ENCODE data around the gene BOD1.
A peak's percentile ranks its signal among the peaks of the same experiment; 100 is the strongest.

BOD1 gene

DNA sequence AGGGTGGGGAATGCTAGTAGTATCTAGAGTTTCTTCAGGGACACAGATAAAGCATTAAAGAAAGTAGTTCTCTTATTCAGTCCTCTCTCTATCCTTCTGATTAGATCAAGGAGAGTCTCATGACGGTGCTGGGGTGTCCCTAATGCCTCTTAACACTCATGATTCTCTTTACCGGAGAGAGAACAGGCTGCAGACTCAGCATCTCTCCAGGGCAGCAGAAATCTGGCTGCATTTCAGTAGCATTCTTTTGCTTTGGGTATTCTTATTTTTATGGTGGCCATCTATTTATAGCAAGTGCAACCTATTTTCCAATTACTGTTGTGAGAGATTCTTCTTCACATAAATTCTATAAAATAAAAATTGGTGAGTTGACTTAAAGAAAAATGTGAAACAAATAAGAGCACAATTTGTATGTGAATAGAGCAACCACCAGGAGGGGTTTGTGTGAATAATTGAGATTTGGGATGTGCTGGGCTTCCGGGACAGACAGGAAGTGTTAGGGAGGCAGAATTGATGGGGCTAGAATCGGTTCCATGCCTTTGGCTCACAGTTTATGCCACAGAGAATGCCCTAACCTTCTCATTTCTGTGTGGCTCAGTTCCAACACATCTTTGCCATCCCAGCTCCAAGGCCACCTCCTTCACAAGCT lies 23.8 kb upstream of the BOD1 start:
- DNase-seq (ENCODE audit: low read depth in 2 of 2): no peak

DNA sequence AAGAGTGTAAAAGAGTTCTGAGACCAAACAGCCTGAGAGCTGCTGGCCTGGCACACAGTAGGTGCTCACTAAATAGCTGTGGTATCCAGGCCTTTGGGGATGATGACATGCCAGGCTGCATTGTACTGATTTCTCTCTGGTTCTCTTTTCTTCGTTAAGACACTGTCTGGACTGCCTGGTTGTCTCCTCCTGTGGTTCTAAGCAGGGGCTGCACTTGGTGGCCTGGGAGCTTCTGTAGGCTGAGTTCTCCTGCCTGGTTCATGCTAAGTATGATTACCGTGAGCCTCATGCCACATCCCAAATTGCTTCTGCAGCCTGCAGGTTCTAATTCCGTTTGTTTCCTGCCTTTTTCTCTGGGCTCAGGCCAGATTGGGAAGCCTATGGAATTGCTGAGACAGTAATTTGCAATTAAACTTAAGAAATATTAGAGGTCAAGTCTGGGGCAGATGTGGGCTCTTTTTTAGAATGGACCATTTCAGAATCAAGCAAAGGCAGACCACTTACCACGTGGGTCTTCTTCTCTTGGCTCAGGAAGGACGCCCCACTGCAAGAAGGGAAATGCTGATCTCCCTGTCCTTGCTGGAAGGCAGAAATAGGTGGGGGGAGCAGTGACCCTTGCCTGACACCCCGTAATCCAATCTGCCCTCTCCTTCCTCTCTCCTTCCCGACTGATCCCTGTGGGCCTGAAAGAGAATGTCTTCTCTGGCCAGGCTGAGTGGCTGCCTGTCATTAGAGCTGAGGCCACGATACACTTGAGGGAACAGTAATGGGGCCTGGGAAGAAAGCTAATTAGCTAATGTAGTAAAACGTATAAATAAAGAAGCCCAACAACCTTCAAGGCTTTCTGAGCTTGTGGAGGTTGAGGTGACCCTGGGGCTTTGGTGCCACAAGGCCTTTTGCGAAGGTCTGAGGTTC lies 21.9 kb upstream of the BOD1 start:
- DNase-seq (ENCODE audit: low read depth in 2 of 2): no peak

DNA sequence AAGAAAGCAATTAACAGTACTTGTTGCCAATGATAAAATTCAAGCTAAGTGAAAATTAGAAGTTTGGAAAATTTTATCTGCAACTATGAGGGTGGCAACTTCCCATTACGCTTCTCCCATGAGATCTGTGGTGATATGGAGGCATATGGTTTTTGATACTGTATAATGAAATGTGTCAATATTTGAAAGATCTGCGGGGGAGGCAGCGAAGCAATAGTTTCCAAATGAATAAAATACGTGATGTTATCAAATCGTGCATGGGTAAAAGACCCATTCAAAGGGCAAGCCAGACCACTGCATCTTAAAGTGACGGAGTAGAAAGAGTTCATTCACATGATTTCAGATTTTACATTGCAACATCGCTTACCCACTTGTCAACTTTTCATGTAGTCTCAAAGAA lies 20.9 kb upstream of the BOD1 start:
- DNase-seq (ENCODE audit: low read depth in 2 of 2): no peak

DNA sequence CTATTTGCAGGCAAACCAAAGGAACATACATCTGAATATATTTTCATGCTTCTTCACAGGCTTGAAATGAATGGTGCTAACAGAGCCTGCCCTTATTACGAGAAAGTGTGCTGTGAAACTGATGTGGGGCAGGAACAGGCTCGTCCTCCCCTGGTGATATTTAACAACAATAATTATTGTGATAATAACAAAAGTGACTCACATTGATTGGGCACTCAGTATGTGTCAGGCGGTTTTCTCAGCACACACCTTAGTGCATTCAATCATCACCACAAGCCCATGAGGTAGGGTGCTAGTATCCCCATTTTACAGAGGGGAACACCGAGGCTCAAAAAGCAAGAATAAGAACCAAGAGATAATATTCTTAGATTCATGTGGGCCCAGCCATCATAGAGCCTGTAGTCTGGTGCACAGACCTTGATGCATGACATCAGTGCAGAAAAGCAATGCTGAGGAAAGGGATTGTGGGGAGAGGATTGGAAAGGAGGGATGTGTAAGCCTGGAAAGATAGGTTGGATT lies 18.1 kb upstream of the BOD1 start:
- DNase-seq (ENCODE audit: low read depth in 2 of 2): no peak

DNA sequence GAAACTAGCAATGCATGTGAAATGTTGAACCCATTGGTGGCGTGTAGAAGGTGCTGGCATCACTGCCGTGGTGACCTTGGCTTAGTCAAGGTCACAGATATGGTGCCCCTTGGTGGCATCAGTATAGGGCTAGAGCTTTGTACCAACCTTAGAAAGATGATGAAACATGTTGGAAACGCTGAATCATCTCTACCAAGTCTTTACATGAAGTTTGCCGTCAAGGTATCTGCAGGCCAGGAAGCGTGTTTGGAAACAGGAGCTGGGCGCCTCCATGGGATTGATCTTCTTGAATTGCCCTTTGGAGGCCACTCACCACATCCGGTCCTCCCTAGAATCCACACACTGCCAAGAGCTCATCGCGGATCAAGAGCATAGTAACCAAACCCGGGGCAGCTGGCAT lies 16.9 kb upstream of the BOD1 start:
- DNase-seq (ENCODE audit: low read depth in 2 of 2): no peak

DNA sequence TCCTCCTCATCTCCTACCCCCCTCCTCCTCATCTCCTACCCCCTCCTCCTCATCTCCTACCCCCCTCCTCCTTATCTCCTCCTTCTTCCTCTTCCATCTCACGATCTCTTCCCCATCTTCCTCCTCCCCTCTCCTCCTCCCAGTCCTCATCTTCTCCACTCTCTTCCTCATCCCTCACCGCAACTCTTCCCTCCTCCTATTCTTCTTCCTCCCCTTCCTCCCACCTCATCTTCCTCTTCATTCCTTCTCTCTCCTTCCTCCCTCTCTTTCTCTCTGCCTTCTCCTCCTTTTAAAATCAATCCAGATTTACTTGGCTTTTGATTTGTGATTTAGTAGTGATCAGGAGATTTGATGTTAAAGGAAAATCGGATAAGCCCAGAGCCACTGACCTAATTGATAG lies 15.0 kb upstream of the BOD1 start:
- no peak for DNase-seq (ENCODE audit: low read depth in 2 of 2)

DNA sequence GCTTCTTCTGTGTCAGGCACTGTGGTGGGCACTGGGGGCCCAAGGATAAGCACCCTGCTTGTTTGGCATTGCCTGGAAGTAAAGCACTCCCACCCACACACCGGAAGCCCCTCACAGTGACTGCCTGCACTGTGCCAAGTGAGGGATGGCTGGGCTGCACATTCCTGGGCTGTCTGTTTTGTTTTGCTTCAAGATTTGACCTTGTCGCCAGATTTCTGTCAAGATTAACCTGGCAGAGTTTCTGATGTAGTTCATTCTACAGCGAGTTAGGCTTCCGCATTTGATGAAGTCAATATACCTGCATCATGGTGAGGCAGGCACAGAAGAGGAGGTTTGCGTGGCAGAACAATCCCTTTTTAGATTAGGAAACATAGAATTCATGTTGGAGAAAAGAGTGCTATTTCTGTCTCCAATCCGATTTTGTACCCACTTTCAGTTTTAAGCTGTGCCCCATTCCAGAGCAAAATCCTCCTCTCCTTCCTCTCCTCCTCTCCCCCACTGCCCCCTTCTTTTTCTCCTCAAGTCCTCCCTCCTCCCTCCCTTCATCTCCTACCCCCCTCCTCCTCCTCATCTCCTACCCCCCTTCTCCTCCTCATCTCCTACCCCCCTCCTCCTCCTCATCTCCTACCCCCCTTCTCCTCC lies 14.4 kb upstream of the BOD1 start:
- no peak for DNase-seq (ENCODE audit: low read depth in 2 of 2)

DNA sequence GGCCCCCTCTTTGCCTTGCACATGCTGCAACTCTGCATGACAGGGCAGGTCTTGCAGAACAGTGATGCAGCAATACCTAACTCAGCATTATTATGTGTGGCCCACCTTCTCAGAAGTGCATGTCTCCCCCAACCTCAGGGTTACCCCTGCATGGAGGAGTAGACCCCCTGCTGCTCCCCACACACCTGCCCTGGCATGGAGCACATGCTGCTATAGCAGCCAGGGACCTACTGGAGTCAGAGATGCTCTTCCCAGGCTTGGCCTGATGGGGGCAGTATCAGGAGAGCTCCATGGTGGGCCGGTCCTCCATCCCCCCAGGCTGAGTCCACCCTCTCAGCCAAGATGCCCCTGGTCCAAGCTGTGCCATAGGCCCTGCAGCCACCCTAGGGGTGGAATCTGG lies 13.2 kb upstream of the BOD1 start:
- no peak for DNase-seq (ENCODE audit: low read depth in 2 of 2)

DNA sequence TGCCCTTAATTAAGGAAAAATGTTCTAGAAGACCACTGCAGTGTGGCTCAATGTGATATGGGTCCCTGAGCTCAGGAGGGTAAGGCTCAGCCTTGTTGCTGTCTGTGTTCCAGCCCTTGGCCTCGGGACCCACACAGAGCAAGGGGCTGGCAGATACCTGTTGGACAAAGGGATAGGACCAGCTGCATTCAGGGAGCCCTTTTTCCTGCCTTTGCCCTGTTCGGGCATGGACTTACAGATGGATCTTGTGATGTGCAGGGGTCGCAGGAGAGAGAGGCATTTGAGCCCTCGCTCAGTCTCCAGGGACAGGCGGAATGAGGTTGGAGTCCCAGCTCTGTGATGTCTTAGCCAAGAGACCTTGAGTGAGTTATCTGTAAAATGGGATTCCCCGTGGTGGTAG lies 12.1 kb upstream of the BOD1 start:
- DNase-seq (ENCODE audit: low read depth in 2 of 2): no peak

DNA sequence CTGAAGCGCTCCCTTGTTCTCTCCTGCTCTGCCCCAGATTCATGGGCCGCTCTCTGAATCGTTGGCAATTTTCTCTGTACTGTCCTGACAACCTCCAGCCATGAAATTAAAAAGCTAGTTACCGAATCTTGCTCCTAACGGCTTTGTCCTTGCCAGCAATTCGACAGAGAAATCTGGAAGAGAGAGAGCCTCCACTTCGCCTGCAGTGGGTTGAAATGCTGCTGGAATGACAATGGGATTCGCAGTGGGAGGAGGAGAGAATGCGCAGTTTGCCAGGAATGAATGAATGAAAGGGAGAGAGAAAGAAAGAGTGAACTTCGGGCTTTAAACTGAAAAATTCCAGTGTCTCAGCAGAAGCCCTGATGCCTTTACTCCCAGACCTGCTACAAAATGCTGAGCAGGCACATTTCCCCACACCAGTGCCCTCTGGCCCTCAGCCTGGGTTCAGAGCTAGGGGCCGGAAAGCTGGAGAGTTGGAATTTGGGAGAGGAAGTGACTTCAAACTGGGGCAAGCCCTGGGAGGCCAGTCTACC lies 11.5 kb upstream of the BOD1 start:
- DNase-seq (ENCODE audit: low read depth in 2 of 2): no peak

DNA sequence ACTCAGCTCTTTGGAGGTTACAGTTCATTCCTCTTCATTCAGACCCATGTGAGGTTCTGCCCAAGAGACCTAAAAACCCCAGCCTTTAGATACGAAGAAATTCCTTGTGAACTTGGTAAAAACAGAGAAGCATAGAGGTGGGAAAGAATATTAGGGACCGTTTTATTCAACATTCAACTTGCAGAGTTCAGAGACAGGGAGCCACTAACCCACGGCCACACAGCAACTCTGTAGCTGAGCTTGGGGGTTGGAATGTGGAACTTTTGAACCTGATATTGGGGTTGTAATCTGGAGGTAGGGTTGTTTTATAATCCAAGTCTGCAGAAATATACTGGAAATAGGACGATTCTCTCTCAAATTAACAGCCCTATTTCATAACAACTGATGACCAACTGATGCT lies 10.8 kb upstream of the BOD1 start:
- no peak for DNase-seq (ENCODE audit: low read depth in 2 of 2)

DNA sequence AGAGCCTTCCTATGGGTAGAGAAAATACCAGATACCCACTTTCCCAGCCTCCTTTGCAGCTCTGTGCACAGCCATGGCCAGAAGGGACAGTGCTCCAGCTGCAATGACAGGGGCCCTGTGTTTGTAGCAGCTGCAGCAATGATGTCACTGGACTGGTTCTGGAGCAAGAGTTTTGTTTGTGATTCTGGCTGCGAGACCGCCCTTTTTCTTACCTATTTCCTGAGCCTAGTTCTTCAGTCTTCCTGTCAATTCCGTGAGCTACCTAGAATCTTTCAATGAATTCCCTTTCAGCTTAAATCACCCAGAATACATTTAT lies 10.0 kb upstream of the BOD1 start:
- no peak for DNase-seq (ENCODE audit: low read depth in 2 of 2)

DNA sequence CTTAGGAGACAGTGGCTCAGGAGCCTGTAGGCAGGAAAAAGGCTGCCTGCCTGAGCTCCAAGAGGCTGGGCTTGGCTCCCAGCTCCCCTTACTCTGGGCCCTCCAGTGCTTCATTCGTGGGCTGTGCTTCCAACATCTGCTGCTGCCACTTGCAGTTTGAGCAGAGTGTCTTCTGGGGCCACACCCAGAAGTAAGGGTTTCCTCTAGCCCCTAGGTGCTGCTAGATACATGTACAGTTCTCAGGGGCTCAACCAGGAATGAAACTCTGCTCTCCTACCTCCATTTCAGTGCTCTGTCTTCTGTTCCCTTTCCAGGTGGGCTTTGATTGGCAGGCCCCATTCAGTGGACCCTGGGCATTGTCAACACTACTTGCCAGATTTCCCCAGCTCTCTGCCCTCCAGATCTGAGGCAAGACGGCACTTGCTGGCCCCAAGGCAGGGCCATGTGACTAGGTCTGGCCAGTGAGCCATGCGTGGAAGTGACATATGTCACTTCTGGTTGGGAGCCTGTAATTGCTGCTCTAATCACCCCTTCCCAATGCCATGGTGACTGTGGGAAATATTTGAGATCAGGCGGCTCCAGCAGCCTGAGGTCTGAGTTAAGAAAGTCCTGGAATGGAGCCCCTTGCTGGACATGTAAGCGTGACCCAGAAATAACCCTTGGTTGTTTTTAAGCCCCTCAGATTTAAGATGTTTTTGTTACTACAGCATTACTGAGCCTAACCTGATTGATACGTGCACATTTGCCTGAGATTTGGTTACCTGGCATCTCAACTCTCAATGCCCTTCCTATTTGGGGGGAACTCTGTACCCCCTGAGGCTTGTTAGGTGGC lies 9.4 kb upstream of the BOD1 start:
- no peak for DNase-seq (ENCODE audit: low read depth in 2 of 2)

DNA sequence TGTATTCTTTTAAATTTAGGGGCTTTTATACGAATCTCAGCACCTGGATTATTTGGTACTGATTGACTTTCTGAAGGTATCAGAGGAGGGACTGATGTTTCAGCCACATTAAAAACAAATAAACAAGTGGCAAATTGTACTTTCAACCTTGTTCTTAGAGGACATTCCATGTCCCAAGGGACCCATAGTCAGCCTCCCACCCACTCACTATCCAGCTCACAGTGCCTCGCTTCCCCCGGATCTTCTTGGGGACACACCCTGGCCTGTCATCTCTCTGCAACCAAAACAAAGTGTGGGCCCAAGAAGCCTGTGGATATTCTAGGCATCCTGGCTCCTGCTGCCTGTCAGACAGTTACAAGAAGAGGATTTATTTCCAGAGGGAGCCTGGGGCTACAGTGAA lies 8.8 kb upstream of the BOD1 start:
- DNase-seq (ENCODE audit: low read depth in 2 of 2): no peak

DNA sequence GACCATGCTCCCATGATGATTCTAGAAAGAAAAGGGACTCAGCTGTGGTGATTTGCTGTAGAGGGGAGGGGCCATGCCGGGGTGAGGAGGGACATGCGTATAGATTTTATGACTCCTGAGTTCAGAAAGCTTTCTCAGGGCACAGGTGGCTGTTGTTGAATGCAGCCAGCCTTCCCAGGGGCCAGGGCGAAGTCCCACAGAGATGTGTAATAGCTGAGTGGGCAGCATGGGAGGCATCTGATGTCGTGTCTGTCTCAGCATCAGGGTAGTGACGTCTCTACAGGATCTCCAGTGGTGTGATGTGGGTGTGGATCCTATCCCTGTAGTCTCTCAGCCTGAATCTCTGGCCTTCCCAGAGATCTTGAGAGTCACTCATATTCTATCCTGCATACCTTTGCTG lies 7.8 kb upstream of the BOD1 start:
- DNase-seq (ENCODE audit: low read depth in 2 of 2): no peak

DNA sequence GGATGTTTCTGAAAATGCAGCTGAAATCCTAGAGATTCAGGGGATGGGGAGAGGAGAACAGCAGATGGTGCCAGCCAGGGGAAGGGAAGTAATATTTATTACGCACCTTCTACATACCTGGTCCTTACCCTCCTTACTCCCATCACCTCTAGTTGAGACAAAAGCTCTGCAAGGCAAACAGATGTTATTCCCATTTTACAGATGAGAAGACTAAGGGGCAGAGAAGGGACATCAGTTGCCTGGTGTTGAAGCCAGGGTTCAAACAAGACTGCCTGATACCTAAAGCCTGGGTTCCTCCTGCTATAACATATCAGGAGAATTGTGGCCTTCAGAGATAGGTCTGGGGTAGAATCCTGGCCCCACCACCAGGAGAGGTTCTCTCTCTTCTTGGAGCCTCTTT lies 7.3 kb upstream of the BOD1 start:
- DNase-seq (ENCODE audit: low read depth in 2 of 2): no peak

DNA sequence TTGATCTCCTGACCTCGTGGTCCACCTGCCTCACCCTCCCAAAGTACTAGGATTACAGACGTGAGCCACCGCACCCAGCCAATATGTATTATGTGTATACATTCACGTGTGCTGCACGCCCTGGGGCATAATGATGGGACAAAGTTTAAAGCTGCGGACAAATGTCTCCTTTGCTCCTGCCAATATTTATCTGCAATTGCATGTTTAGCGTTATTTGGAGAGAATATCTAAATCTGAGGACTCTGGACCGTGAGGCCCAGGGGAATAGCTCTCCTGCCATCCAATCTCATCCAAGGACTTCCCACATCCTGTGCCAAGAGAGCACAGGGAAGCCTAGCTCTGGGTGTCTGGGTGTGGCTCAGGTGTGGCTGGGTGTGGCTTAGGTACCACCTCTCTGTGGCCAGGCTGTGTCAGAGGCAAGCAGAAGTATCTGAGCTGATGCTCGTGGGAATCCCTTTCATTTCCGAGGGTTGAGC lies 6.9 kb upstream of the BOD1 start:
- DNase-seq (ENCODE audit: low read depth in 2 of 2): no peak

DNA sequence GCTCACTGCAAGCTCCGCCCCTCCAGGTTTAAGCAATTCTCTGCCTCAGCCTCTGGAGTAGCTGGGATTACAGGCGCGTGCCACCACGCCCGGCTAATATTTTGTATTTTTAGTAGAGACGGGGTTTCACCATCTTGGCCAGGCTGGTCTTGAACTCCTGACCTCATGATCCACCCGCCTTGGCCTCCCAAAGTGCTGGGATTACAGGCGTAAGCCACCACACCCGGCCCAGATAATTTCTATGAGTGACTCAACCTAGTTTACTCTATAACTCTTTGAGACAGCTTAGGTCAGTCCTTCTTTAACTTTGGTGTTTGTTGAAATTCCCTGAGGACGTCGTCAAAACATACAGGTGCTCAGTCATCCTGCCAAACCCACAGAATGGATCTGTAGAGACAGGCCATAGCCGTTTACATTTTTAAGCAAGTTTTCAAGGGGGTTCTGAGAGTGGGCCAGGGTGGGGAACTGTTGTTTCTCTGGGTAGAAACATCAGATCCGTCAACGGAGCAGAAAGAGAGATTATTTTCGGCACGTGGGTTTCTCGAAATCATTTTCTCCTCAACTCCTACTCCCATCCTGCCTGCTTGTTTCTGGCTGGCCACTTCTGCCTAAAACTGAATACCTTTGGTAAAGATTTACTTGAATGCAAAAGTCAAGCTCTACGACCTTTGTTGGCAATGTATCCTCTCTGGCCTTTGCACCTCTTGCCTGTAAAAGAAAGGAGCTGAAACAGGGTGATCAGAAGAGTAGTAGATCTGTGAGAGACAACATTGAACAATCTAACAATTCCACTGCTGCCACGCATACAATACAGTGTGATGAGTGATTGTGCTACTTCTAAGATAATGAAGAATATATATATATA lies 6.0 kb upstream of the BOD1 start:
- no peak for DNase-seq (ENCODE audit: low read depth in 2 of 2)

DNA sequence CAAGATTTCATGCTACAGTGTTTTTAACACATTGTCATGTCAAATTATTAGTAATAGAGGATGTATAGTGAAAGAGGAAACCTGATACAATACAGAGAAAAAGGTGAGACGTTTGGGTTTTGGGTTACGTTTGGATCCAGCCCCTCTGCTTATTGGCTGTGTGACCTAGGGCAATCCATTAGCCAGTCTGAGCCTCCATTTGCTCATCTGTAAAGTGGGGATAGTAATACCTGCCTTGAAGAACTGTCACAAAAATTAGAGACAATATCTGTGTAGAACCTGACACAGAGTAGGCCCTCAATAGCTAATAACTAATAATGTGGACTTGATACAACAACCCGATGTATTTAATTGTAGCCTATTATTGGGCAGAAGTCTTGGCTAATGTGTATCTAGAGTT lies 4.3 kb upstream of the BOD1 start:
- DNase-seq (ENCODE audit: low read depth in 2 of 2): no peak

DNA sequence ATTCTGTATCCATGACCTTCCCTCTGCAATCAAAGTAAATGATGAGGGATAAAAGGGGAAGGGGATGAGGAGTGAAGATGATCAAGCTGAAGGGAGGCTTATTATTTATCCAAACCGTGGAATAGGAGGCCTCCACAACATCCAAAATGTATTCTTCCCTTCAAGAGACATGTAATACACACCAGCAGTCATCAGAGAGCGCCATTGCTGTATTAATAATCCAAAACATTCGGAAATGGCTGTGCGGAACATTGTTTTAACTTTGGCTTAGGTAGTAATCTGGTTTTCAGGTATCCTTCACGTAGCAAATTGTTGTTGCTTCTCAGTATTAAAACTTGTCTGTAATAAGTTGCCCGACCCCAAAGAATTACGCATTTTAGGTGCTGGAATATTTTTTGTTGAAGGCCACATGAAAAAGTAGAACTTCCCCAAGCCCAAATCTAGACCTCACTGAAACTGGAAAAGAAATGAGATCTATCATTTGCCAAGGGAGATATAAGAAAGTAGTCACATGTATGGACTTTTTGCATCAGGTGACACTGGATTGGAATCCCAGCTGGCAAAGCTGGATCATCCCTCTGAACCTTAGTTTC lies 2.6 kb upstream of the BOD1 start:
- peak; percentile 6 to 7 for DNase-seq (ENCODE audit: low read depth in 2 of 2)
